ENCODE measurements around the gene CFAP45.

Gene CFAP45

DNA sequence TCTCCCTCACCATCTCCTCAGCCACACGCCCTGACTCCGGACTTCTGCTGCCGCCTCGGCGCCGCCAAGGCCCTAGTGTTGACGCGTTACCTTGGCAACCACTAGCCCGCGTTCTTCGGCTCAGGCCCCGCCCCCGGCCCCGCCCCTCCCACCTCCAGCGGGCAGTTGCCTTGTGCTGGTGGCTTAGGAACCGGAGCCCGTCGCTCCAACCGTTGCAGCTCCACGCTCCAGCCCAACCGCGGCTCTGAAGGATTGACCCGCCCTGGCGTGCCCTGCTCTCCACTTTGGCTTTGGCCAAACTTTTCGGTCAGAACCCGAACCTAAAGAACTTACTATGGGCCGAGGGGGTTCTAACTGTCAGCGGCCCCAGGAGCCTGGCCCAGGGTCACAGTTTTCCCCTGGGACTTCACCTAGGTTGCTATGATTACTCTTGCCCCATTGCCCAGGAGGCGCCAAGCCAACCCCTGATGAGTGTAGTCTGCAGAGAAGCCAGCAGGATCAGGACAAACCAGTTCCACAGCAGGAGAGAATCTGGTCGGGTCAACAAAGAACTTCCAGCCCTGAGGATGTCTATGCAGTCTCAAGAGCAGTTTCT, at the start of gene CFAP45:
TSS of gene CFAP45 (minus strand) at position 80 of the 595 bp plus-strand sequence. CDS start at position 13, 67 bp downstream.
- peak; percentile 49 for DNase-seq

- no peak for DNase-seq
Observed at GRCh38 chr1:159949123-159949522, 49.2 kb upstream of the CFAP45 start.

DNA sequence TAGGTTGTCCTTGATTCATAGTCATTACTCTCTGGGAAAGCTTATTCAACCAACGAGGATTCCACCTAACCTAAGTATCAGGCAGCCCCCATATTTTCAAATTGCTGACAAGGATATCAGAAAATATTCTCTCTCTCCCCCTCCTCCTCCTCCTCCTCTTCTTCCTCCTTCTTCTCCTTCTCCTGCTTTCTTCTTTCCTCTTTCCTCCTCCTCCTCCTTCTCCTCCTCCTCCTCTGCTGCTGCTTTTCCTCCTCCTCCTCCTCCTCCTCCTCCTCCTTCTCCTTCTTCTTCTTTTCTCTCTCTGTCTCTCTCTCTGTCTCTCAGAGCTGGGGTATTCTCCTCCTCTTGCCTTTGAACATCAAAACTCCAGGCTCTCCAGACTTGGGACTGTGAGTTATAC, 48.0 kb upstream of the CFAP45 start:
- no peak for DNase-seq

GRCh38 chr1:159946242-159947187, 46.5 kb upstream of the CFAP45 start:
- DNase-seq: no peak

DNA sequence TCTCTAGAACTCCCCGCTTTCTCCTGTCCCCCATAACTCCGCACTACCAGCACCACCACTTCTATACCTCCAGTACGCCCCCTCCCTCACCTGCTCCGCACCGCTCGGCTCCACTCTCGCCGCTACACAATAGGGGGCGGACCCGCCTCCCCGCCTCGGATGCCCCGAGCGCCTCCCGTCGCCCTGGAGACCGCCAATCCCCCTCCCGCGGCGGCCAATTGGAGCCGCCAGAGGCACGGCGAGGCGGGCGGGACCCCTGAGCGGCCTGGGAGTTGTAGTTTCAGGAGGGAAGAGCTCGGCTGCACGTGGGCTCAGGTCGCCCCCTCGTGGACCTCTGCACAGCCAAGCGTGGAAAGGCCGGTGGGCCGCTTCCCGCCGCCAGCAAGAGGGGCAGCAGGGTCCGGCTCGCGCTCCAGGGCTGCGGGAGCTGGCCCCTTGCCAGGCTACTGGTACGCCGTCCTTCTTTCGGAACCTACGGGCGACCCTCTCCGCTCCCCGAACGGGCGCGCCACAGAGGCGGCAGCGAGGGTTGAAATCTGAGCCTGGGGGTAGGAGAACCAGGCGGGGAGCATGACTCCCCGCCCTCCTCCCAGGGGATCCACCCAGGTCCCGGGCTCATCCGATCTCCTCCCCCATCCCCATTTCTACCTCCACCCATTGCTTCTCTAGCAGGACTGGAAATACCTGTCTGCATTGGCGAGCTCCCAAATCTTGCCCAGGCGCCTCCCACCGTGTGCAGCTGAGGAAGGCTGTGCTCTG, 45.7 kb upstream of the CFAP45 start, which contains the start of gene IGSF9:
TSS of gene IGSF9 (minus strand) at position 131 of the 759 bp plus-strand sequence. CDS start 2,159 bp downstream, outside the sequence.
- peak; percentile 86 for DNase-seq

GRCh38 chr1:159944623-159945455, 44.9 kb upstream of the CFAP45 start:
- no peak for DNase-seq

GRCh38 chr1:159943908-159944622, 44.1 kb upstream of the CFAP45 start:
- no peak for DNase-seq

- no peak for DNase-seq
Observed at GRCh38 chr1:159943278-159943640, 43.3 kb upstream of the CFAP45 start.

DNA sequence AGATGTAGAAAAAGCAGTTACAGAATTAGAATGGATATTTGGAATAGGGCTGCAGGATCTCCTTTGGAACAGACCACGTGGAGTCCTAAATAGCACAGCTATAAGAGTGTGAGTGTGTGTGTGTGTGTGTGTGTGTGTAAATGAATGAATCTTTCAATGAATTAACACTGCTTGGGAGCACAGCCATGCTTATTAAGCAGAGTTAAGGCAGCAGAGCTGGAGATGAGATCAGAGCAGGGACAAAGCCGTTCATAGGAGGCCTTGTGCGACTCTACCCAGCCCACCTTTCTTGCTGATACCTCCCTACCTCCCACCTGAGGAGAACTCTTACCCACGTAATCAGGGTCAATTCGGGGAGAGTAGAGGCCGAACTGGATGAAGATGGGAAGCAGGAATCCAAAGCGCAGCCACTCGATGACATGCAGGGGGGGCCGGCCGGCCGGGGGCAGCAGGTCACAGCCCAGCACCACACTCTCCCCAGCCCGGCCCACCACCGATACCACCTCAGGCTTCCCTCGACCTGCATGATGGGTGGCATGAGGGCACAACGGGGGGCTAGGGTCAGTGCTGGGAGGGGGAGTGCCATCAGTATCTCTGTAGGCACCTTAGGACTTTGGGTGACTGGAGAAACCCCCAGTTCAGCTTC, 42.8 kb upstream of the CFAP45 start:
- no peak for DNase-seq

DNA sequence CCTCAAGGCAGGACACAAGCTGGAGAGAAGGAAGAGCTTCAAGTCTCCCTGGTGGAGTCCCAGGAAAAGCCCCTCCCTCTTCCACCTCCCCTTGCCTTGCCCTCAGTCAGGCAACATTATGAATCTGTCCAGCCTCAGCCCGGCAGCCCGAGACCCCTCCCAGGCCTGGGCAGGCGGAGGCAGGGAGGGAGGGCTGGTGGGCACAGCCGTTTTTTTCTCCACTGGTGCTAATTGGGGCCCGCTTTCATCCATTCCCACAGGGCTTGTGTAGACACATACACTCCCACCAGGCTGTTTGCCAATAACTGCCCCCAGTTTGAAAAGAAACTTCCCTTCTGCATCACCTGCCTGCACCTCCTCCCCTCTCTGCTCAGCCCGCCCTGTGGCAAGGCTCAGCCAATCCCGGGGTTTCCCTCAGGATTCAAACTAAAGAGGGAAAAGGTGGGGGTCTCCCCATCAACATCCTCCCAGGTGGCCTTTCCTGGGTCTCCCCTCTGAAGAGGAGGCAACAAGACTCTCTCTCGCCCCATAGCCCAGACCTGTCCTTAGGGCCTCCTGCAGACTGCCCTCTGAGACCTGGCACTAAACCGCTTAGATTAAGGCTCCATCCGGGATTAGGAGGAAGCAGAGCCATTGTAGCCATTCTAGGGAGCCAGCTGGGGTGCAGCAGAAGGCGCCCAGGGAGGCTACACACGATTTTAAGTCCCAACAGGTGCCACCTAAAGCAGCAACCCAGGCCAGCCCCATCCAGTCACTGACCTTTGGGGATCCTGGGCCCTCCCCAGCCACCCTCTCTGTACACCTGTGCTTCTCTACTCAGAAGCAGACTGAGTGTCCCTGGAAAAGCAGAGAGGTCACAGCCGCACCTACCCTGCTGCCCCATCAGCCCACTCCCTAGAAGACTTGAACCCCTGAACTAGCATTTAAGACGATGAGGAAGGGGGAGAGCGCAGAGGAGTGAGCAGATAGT, 41.9 kb upstream of the CFAP45 start:
- DNase-seq: no peak

DNA sequence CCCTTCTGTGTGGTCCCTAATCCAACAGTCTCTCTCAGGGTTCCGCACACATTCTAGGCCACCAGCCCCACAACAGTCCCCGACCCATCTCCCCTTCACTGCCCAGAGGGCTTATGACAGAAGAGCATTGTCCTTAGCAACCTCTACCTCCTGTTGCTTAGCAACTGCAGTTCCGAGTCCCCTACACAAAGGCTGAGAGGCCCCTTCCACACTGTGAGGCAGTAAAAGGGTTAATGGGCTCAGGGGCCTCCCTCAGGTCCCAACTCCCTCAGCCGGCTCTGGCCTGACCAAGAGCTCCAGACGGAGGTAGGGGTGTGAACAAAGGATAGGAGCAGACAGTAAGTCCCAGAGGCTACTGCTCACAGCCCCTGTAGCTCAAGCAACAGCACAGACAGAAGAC, 41.2 kb upstream of the CFAP45 start:
- DNase-seq: no peak

- no peak for DNase-seq
Observed at GRCh38 chr1:159940006-159940620, 40.1 kb upstream of the CFAP45 start.

DNA sequence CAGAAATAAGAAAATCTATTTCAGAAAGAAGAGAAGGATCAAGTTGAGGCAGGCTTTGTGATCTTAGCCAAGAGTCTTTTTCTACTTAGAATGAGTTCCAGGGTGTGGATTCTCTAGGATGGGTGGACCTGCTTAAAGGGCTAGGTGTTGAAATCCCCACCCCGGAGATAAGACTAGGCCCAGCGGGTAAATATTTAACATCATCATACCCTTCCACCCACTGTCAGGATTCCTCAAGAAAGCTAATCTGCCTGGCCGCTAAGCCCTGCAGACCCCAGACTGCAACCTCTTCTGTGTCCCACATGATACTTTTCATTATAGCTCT, 39.7 kb upstream of the CFAP45 start:
- no peak for DNase-seq

DNA sequence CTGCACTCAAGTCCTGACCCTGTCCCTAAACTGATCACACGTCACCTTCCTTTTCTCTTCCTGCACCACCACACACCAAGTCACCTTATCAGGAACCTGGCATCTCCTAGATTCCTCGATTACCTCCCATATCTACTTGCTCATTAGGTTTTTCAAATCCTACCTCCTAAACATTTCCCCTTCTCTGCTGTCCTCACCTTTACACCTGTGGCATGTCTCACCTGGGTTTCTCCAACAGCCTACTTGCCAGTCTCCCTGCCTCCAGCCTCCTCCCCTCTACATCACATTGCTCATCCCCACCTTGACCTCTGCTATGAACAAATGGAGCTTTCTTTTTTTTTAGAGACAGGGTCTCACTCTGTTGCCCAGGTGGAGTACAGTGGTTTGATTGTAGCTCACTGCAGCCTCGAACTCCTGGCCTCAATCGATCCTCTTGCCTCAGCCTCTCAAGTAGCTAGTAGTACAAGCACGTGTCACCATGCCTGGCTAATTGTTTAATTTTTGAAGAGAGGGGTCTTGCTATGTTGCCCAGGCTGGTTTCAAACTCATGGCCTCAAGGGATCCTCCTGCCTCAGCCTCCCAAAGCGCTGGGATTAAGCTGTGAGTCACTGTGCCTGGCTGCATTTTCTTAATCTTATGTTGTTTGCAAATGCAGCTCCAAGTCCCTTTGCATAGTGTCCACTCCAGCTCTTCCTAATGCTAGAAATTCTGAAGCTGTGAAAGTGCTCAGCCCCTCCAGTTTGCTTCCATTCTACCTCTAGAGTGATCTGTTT, 39.1 kb upstream of the CFAP45 start:
- DNase-seq: no peak

DNA sequence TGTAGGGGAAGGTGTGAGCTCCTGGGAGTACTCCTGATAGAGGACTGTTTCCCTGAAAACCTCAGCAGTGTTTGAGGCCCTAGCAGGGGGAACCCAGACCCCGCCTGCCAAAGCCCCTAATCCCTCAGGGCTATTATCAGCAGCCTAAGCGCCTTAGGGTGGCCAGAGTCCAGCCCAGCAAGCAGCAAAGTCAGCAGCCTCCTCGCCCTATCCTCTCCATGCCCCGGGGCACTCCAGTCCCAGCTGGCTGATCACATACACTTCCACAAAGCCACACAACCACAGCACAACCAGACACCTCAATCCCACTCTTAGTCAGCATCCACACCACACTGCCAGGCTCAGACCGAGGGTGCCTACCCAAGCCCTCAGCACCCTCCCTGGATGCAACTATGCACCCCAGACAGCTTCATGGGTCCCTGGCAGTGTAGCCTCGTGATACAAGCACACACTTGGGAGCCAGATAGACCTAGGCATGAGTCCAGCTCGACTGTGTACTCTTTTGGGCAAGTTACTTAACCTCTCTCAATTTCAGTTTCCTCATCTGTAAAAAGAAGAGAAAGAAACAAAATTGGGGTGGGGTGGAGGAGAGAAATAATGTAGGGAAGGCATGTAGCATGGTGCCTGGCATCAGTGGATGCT, 38.4 kb upstream of the CFAP45 start:
- DNase-seq: no peak

- DNase-seq: no peak
Observed at GRCh38 chr1:159937054-159937750, 37.2 kb upstream of the CFAP45 start.

- no peak for DNase-seq
Observed at GRCh38 chr1:159936273-159936904, 36.4 kb upstream of the CFAP45 start.
